ENCODE data around the gene RNF208. TPM values are rescaled to one million over a fixed set of nuclear protein-coding genes. Genes with fewer than 3 reads are reported as not detected.

Gene RNF208
- total RNA-seq, 2 donors from 2014 or later: 3.7 TPM; not detected in 1

- no peaks in the 10 kb centered on the region for H3K36me3 ChIP-seq
- no peak for ATAC-seq (ENCODE audit: insufficient number of reproducible peaks, low FRiP score, low read depth)
- H3K27ac ChIP-seq: no peak overlapping the region
- no peak for DNase-seq (ENCODE audit: low spot score)
- H3K27me3 ChIP-seq (replicated peaks; ENCODE audit: insufficient read depth): no peaks in the 10 kb centered on the region
- TF ChIP-seq, protein P1, sequence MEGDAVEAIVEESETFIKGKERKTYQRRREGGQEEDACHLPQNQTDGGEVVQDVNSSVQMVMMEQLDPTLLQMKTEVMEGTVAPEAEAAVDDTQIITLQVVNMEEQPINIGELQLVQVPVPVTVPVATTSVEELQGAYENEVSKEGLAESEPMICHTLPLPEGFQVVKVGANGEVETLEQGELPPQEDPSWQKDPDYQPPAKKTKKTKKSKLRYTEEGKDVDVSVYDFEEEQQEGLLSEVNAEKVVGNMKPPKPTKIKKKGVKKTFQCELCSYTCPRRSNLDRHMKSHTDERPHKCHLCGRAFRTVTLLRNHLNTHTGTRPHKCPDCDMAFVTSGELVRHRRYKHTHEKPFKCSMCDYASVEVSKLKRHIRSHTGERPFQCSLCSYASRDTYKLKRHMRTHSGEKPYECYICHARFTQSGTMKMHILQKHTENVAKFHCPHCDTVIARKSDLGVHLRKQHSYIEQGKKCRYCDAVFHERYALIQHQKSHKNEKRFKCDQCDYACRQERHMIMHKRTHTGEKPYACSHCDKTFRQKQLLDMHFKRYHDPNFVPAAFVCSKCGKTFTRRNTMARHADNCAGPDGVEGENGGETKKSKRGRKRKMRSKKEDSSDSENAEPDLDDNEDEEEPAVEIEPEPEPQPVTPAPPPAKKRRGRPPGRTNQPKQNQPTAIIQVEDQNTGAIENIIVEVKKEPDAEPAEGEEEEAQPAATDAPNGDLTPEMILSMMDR (IDR thresholded peaks at IDR 0.05): no peak
- peaks cover 0 to 2% of the 10 kb centered on the region in 2 donors for H3K4me1 ChIP-seq (ENCODE audit: control insufficient read depth in 1 of 2, low read depth in 2 of 2)
- H3K9me3 ChIP-seq: no peaks in the 10 kb centered on the region
- no peak overlapping the region for H3K4me3 ChIP-seq
Measured at GRCh38 chr9:137228968-137229896, 7.2 kb upstream of the RNF208 start.

- TF ChIP-seq, protein P1 (IDR thresholded peaks at IDR 0.05): no peak
- Histone ChIP-seq H3K9me3 (no peaks in the 10 kb centered on the region), H3K27me3 (replicated peaks; ENCODE audit: insufficient read depth) (no peaks in the 10 kb centered on the region), H3K4me1 (ENCODE audit: control insufficient read depth in 1 of 2, low read depth in 2 of 2) (peaks cover 0 to 7% of the 10 kb centered on the region in 2 donors), H3K4me3 (no peak overlapping the region), H3K27ac (no peak overlapping the region), H3K36me3 (no peaks in the 10 kb centered on the region)
- DNase-seq (ENCODE audit: low spot score) (no peak), ATAC-seq (ENCODE audit: insufficient number of reproducible peaks, low FRiP score, low read depth) (no peak)
Measured at GRCh38 chr9:137228506-137228967, 6.5 kb upstream of the RNF208 start.

GRCh38 chr9:137227853-137228505 lies 5.9 kb upstream of the RNF208 start:
- Histone ChIP-seq H3K9me3 (no peaks in the 10 kb centered on the region), H3K27ac (no peak overlapping the region), H3K36me3 (no peaks in the 10 kb centered on the region), H3K4me1 (ENCODE audit: control insufficient read depth in 1 of 2, low read depth in 2 of 2) (peaks cover under 1 to 8% of the 10 kb centered on the region in 2 donors), H3K27me3 (replicated peaks; ENCODE audit: insufficient read depth) (no peaks in the 10 kb centered on the region), H3K4me3 (no peak overlapping the region)
- no peak for ATAC-seq (ENCODE audit: insufficient number of reproducible peaks, low FRiP score, low read depth)
- TF ChIP-seq, protein P1 (IDR thresholded peaks at IDR 0.05): no peak
- DNase-seq (ENCODE audit: low spot score): no peak

DNA sequence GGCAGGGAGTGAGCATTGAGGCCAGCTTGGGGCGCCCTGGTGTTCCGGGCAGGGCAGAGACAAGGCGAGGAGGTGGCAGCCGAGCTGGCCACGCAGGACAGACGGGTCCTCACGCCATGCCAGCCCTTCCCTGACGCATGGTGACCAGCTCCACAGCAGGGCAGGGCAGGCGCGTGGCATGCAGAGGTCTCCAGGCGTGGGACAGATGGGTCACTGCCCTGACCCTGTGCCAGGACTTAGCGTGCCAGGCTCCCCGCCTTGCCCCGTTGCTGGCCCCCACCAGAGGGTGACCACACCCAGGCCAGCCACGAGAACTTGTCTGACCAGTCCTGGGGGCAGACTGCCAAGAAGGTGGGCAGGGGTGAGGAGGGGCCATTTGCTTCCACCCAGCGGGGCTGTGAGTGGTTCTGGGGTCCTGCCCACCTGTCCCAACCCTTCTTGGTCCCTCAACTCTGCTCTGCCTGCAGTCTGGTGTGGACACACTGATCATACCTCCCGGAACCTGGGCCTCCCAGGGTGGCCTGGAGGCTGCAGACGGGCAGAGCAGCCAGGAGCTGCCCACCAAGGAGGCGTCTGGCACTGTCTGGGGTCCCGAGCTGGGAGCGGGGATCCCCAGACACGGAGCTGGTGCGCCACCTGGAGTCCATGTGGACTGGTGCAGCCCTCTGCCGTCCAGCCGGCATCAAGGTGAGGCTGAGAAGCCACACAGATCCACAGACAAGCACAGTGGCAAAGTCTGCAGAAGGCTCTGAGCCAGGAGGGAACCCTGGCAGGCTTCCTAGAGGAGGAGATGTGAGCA lies 5.2 kb upstream of the RNF208 start, which contains the start of gene RNF224:
Gene RNF224 (plus strand): TSS at position 449 of the 799 bp plus-strand sequence. CDS start 834 bp downstream, outside the sequence.
- DNase-seq (ENCODE audit: low spot score) (no peak), ATAC-seq (ENCODE audit: insufficient number of reproducible peaks, low FRiP score, low read depth) (no peak)
- Histone ChIP-seq H3K27me3 (replicated peaks; ENCODE audit: insufficient read depth) (no peaks in the 10 kb centered on the region), H3K36me3 (no peaks in the 10 kb centered on the region), H3K4me1 (ENCODE audit: control insufficient read depth in 1 of 2, low read depth in 2 of 2) (peaks cover 7 to 15% of the 10 kb centered on the region in 2 donors), H3K9me3 (no peaks in the 10 kb centered on the region), H3K4me3 (no peak within 1 kb of the TSS), H3K27ac (no peak within 1 kb of the TSS)
- TF ChIP-seq, protein P1 (IDR thresholded peaks at IDR 0.05): peak; percentile 82

All from thoracic aorta (tissue), 2 donors.